Measurements from ENCODE around the gene DLGAP1. TPM values are rescaled to one million over a fixed set of nuclear protein-coding genes. Genes with fewer than 3 reads are reported as not detected.

The DLGAP1 gene
- total and polyA plus RNA-seq, 2 of the 13 experiments (the other 11 are each of a cell fraction or from before 2014, with no cell fraction given): 0.01 TPM; not detected in 1

- TF ChIP-seq ZNF496 (CRISPR knock-in tag; IDR thresholded peaks at IDR 0.05; ENCODE audit: insufficient replicate concordance) (no peak), ZNF350 (CRISPR knock-in tag; IDR thresholded peaks at IDR 0.05; ENCODE audit: borderline replicate concordance, low read depth) (peak; percentile 35; the same call in 1 of the 2 replicates), TBP (CRISPR knock-in tag; IDR thresholded peaks at IDR 0.05) (no peak), SRF (IDR thresholded peaks at IDR 0.05; ENCODE audit: low read depth, low read length) (no peak), ZBTB3 (CRISPR knock-in tag; IDR thresholded peaks at IDR 0.05; ENCODE audit: borderline replicate concordance, low read depth) (no peak), EHMT2 (IDR thresholded peaks at IDR 0.05; ENCODE audit: borderline replicate concordance, low read depth, low read length) (no peak), ETV5 (CRISPR knock-in tag; IDR thresholded peaks at IDR 0.05; ENCODE audit: borderline replicate concordance) (no peak), AHR (CRISPR knock-in tag; IDR thresholded peaks at IDR 0.05) (no peak), ZNF205 (CRISPR knock-in tag; IDR thresholded peaks at IDR 0.05) (no peak), SIX1 (CRISPR knock-in tag; IDR thresholded peaks at IDR 0.05; ENCODE audit: borderline replicate concordance) (peak; percentile 30; the same call in 1 of the 2 replicates), GTF3A (CRISPR knock-in tag; conservative IDR thresholded peaks at IDR 0.05) (no peak), MTA3 (CRISPR knock-in tag; IDR thresholded peaks at IDR 0.05) (no peak), RBFOX2 (IDR thresholded peaks at IDR 0.05; ENCODE audit: low read depth, low read length) (no peak), ZNF670 (CRISPR knock-in tag; IDR thresholded peaks at IDR 0.05; ENCODE audit: borderline replicate concordance) (no peak), ZNF207 (IDR thresholded peaks at IDR 0.05; ENCODE audit: borderline replicate concordance) (no peak), BRCA1 (CRISPR knock-in tag; IDR thresholded peaks at IDR 0.05) (no peak), ZNF614 (CRISPR knock-in tag; IDR thresholded peaks at IDR 0.05; ENCODE audit: borderline replicate concordance) (peak; percentile 63; the same call in 1 of the 2 replicates), ZFP36L2 (CRISPR knock-in tag; IDR thresholded peaks at IDR 0.05) (no peak), MIER2 (CRISPR knock-in tag; IDR thresholded peaks at IDR 0.05) (no peak)
- TF ChIP-seq, protein P1, sequence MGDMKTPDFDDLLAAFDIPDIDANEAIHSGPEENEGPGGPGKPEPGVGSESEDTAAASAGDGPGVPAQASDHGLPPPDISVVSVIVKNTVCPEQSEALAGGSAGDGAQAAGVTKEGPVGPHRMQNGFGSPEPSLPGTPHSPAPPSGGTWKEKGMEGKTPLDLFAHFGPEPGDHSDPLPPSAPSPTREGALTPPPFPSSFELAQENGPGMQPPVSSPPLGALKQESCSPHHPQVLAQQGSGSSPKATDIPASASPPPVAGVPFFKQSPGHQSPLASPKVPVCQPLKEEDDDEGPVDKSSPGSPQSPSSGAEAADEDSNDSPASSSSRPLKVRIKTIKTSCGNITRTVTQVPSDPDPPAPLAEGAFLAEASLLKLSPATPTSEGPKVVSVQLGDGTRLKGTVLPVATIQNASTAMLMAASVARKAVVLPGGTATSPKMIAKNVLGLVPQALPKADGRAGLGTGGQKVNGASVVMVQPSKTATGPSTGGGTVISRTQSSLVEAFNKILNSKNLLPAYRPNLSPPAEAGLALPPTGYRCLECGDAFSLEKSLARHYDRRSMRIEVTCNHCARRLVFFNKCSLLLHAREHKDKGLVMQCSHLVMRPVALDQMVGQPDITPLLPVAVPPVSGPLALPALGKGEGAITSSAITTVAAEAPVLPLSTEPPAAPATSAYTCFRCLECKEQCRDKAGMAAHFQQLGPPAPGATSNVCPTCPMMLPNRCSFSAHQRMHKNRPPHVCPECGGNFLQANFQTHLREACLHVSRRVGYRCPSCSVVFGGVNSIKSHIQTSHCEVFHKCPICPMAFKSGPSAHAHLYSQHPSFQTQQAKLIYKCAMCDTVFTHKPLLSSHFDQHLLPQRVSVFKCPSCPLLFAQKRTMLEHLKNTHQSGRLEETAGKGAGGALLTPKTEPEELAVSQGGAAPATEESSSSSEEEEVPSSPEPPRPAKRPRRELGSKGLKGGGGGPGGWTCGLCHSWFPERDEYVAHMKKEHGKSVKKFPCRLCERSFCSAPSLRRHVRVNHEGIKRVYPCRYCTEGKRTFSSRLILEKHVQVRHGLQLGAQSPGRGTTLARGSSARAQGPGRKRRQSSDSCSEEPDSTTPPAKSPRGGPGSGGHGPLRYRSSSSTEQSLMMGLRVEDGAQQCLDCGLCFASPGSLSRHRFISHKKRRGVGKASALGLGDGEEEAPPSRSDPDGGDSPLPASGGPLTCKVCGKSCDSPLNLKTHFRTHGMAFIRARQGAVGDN (CRISPR knock-in tag; IDR thresholded peaks at IDR 0.05): peak; percentile 34; the same call in 1 of the 2 replicates
- TF ChIP-seq, protein P2, sequence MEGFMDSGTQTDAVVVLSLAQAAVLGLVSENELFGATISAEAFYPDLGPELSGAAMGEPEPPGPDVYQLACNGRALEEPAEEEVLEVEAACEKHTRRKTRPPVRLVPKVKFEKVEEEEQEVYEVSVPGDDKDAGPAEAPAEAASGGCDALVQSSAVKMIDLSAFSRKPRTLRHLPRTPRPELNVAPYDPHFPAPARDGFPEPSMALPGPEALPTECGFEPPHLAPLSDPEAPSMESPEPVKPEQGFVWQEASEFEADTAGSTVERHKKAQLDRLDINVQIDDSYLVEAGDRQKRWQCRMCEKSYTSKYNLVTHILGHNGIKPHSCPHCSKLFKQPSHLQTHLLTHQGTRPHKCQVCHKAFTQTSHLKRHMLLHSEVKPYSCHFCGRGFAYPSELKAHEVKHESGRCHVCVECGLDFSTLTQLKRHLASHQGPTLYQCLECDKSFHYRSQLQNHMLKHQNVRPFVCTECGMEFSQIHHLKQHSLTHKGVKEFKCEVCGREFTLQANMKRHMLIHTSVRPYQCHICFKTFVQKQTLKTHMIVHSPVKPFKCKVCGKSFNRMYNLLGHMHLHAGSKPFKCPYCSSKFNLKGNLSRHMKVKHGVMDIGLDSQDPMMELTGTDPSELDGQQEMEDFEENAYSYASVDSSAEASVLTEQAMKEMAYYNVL (CRISPR knock-in tag; IDR thresholded peaks at IDR 0.05; ENCODE audit: borderline replicate concordance): no peak
Observed at GRCh38 chr18:3652380-3653262, 802.5 kb downstream of the DLGAP1 start (continued).

Measured in HepG2 (cell line).